CD4-positive, alpha-beta T cell treated with Interleukin-1 beta for 1 hour (primary cell): ENCODE results near the gene CHRNA5.

Experiments
- DNase-seq, 2 donors: peaks; one replicate each; pipeline ENCODE4 v3.0.0-alpha.2; 2020 to 2022

The CHRNA5 gene

GRCh38 chr15:78620527-78621421 lies 55.5 kb downstream of the CHRNA5 start, which contains the start of gene CHRNA3:
Gene CHRNA3 (minus strand): TSS chr15:78620996. CDS start chr15:78620794, 202 bp downstream.
- DNase-seq = no peak

- no peak for DNase-seq
Observed at GRCh38 chr15:78621810-78622402, 56.6 kb downstream of the CHRNA5 start.

- no peak for DNase-seq
Observed at GRCh38 chr15:78623786-78624497, 58.6 kb downstream of the CHRNA5 start.

- DNase-seq = no peak
Observed at GRCh38 chr15:78624651-78625590, 59.6 kb downstream of the CHRNA5 start.

- DNase-seq = no peak
Observed at GRCh38 chr15:78625606-78626280, 60.4 kb downstream of the CHRNA5 start.

GRCh38 chr15:78626381-78626995 lies 61.2 kb downstream of the CHRNA5 start:
- DNase-seq = no peak

GRCh38 chr15:78627348-78627747 lies 62.0 kb downstream of the CHRNA5 start:
- no peak for DNase-seq

GRCh38 chr15:78628227-78628626 lies 62.9 kb downstream of the CHRNA5 start:
- no peak for DNase-seq

GRCh38 chr15:78629031-78629715 lies 63.9 kb downstream of the CHRNA5 start:
- DNase-seq = no peak

GRCh38 chr15:78629716-78630065 lies 64.4 kb downstream of the CHRNA5 start:
- DNase-seq = no peak

- DNase-seq = no peak
Observed at GRCh38 chr15:78630886-78631633, 65.7 kb downstream of the CHRNA5 start.

- no peak for DNase-seq
Observed at GRCh38 chr15:78633348-78633747, 68.0 kb downstream of the CHRNA5 start.

GRCh38 chr15:78634210-78635145 lies 69.2 kb downstream of the CHRNA5 start:
- DNase-seq = no peak

GRCh38 chr15:78635346-78635745 lies 70.0 kb downstream of the CHRNA5 start:
- no peak for DNase-seq

- DNase-seq = no peak
Observed at GRCh38 chr15:78636378-78636859, 71.1 kb downstream of the CHRNA5 start.

GRCh38 chr15:78637776-78638435 lies 72.6 kb downstream of the CHRNA5 start:
- no peak for DNase-seq

- peak; percentile 13 to 37 for DNase-seq
Observed at GRCh38 chr15:78638658-78639314, 73.5 kb downstream of the CHRNA5 start.
